ENCODE data around the gene MAP3K21. TPM values are rescaled to one million over a fixed set of nuclear protein-coding genes. Genes with fewer than 3 reads are reported as not detected.

Gene MAP3K21
- 1.7 TPM for total RNA-seq (2013)
- 1 to 10 TPM in 1 of 3 donors, under 1 TPM in 2; 0.38 to 2.7 (median 0.59) TPM for polyA plus RNA-seq
- polyA minus RNA-seq, result 2.5 and 2.9 TPM in 2 replicates
- total RNA-seq, result 8.5 to 39.8 (median 12.5) reads per million in 11 experiments

DNA sequence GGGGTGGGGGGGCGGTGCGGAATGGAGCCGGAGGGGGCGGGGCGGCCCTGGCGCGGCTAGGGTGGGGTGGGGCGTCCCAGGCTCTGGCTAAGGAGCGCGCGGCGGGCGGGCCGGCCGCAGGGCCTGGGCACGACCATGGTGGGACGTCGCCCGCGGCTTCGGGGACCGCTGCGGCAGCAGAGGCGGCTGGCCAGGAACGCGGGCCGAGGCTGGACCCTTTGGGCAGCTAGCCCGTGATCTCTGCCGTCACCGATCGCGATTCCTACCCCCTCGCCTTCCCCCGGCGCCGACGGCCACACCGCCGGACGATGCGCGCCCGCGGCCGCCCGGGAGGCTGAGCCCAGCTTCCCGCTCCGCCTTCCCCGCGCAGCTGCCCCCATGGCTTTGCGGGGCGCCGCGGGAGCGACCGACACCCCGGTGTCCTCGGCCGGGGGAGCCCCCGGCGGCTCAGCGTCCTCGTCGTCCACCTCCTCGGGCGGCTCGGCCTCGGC lies at the start of gene MAP3K21:
Gene MAP3K21 (plus strand): TSS at position 74 of the 491 bp plus-strand sequence. CDS start 305 bp downstream, at position 379.
- under 1% methylated on average over 64 of the region's 68 CpGs for WGBS (ENCODE audit: insufficient coverage)
- DNase-seq, result peak in 1 of 3 donors; percentile 19

DNA sequence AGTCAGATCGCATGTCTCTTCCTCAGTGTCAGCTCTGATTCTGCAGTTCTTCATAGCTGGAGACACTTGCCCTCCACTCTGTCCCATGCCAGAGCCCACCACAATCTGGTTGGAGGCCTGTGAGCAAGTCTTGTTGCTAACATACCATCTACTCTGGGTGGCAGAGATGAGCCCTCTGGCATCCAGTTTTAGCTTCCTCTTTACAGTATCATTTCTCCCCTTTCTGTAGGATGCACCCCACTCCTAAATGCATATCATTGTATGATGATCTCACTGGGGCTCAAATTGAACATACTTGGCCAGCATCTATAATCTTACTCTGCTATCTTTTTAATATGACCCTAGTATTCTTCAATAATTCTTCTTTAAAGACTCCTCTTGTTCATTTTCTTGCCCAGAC lies 48.9 kb upstream of the MAP3K21 start:
- peaks cover 37 to 43% of the 10 kb centered on the region in 2 donors for H3K4me1 ChIP-seq (ENCODE audit: control insufficient read depth in 1 of 2, insufficient read depth in 2 of 2, low read length in 2 of 2)
- Mint-ChIP-seq H3K9me3 (no peaks in the 10 kb centered on the region), H3K27me3 (ENCODE audit: low read depth in 3 of 3) (peaks cover 0 to 3% (median 3%) of the 10 kb centered on the region in 3 donors), H3K36me3 (no peaks in the 10 kb centered on the region), H3K4me3 (no peak overlapping the region), H3K27ac (peak overlapping the region in 2 of 7 donors; percentile 0 to 46), H3K4me1 (peaks cover 42% of the 10 kb centered on the region)
- H3K4me2 ChIP-seq (replicated peaks; ENCODE audit: extremely low read depth, low read length, poor library complexity, severe bottlenecking), result no peak overlapping the region
- H2AFZ ChIP-seq (ENCODE audit: insufficient read depth, low read depth, low read length, poor library complexity, severe bottlenecking), result no peak overlapping the region
- no peaks in the 10 kb centered on the region for H3K27me3 ChIP-seq (ENCODE audit: control insufficient read depth in 2 of 2, insufficient read depth in 2 of 2, low read length in 2 of 2)
- TF ChIP-seq, protein P1, sequence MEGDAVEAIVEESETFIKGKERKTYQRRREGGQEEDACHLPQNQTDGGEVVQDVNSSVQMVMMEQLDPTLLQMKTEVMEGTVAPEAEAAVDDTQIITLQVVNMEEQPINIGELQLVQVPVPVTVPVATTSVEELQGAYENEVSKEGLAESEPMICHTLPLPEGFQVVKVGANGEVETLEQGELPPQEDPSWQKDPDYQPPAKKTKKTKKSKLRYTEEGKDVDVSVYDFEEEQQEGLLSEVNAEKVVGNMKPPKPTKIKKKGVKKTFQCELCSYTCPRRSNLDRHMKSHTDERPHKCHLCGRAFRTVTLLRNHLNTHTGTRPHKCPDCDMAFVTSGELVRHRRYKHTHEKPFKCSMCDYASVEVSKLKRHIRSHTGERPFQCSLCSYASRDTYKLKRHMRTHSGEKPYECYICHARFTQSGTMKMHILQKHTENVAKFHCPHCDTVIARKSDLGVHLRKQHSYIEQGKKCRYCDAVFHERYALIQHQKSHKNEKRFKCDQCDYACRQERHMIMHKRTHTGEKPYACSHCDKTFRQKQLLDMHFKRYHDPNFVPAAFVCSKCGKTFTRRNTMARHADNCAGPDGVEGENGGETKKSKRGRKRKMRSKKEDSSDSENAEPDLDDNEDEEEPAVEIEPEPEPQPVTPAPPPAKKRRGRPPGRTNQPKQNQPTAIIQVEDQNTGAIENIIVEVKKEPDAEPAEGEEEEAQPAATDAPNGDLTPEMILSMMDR (IDR thresholded peaks at IDR 0.05), result no peak
- H3K9me3 ChIP-seq (replicated peaks in 1 of 2; ENCODE audit: control insufficient read depth in 1 of 2, insufficient read depth in 1 of 2, low read length in 2 of 2), result no peaks in the 10 kb centered on the region
- intact Hi-C loops (cut with micrococcal nuclease), result no loop called here
- peak overlapping the region in 1 of 2 donors; percentile 1 for H3K27ac ChIP-seq (ENCODE audit: low read depth in 1 of 2, low read length in 2 of 2)
- 100% methylated on average over 1 of the region's 1 CpG for WGBS (ENCODE audit: insufficient coverage)
- peak; percentile 12 to 45 (median 20) for DNase-seq
- H3K79me2 ChIP-seq (ENCODE audit: insufficient read depth, low read length), result no peaks in the 10 kb centered on the region
- H3K4me3 ChIP-seq (replicated peaks in 1 of 3; ENCODE audit: low read depth in 2 of 3, low read length in 3 of 3), result no peak overlapping the region
- H3K9ac ChIP-seq (ENCODE audit: insufficient read depth, low read length, poor library complexity, severe bottlenecking), result no peak overlapping the region
- no peaks in the 10 kb centered on the region for H4K20me1 ChIP-seq (ENCODE audit: insufficient read depth, low read length)
- H3K36me3 ChIP-seq (replicated peaks in 1 of 2; ENCODE audit: control insufficient read depth in 1 of 2, insufficient read depth in 2 of 2, low read length in 2 of 2), result no peaks in the 10 kb centered on the region

More for the DNA sequence above, at the start of gene MAP3K21:
- Mint-ChIP-seq H3K4me3 (peak within 1 kb of the TSS; percentile 82 to 88), H3K4me1 (peaks cover 27% of the 10 kb centered on the region), H3K36me3 (no peaks in the 10 kb centered on the region), H3K27me3 (ENCODE audit: low read depth in 3 of 3) (peaks cover 12 to 16% (median 15%) of the 10 kb centered on the region in 3 donors), H3K9me3 (peaks cover 0 to 3% (median 0%) of the 10 kb centered on the region in 7 donors), H3K27ac (peak within 1 kb of the TSS in 5 of 7 donors; percentile 32 to 71 (median 54))
- Histone ChIP-seq H3K27me3 (ENCODE audit: control insufficient read depth in 2 of 2, insufficient read depth in 2 of 2, low read length in 2 of 2) (peaks cover 9 to 16% of the 10 kb centered on the region in 2 donors), H2AFZ (ENCODE audit: insufficient read depth, low read depth, low read length, poor library complexity, severe bottlenecking) (peak within 1 kb of the TSS; percentile 85), H3K4me1 (ENCODE audit: control insufficient read depth in 1 of 2, insufficient read depth in 2 of 2, low read length in 2 of 2) (peaks cover 18 to 28% of the 10 kb centered on the region in 2 donors), H4K20me1 (ENCODE audit: insufficient read depth, low read length) (no peaks in the 10 kb centered on the region), H3K79me2 (ENCODE audit: insufficient read depth, low read length) (peaks cover 10% of the 10 kb centered on the region), H3K4me2 (replicated peaks; ENCODE audit: extremely low read depth, low read length, poor library complexity, severe bottlenecking) (peak within 1 kb of the TSS; percentile 90), H3K36me3 (replicated peaks in 1 of 2; ENCODE audit: control insufficient read depth in 1 of 2, insufficient read depth in 2 of 2, low read length in 2 of 2) (no peaks in the 10 kb centered on the region), H3K4me3 (replicated peaks in 1 of 3; ENCODE audit: low read depth in 2 of 3, low read length in 3 of 3) (peak within 1 kb of the TSS; percentile 35 to 82 (median 77)), H3K9me3 (replicated peaks in 1 of 2; ENCODE audit: control insufficient read depth in 1 of 2, insufficient read depth in 1 of 2, low read length in 2 of 2) (no peaks in the 10 kb centered on the region), H3K9ac (ENCODE audit: insufficient read depth, low read length, poor library complexity, severe bottlenecking) (peak within 1 kb of the TSS; percentile 70), H3K27ac (ENCODE audit: low read depth in 1 of 2, low read length in 2 of 2) (no peak within 1 kb of the TSS)
- intact Hi-C loops (cut with micrococcal nuclease), result no loop called here
- TF ChIP-seq, protein P1 (IDR thresholded peaks at IDR 0.05), result no peak

Data from CD14-positive monocyte (primary cell).